NCI-H2171 (cell line): ENCODE results near the gene GGT1.
"Not testable (repeated sequence)": the region's sequence is repeated elsewhere in the genome, so short reads cannot be mapped to it uniquely, and the experiment has no call there.

Experiments
- DNase-seq: peaks from one replicate; lab custom pipeline; 2025; lab: John Stamatoyannopoulos, UW

The GGT1 gene

DNA sequence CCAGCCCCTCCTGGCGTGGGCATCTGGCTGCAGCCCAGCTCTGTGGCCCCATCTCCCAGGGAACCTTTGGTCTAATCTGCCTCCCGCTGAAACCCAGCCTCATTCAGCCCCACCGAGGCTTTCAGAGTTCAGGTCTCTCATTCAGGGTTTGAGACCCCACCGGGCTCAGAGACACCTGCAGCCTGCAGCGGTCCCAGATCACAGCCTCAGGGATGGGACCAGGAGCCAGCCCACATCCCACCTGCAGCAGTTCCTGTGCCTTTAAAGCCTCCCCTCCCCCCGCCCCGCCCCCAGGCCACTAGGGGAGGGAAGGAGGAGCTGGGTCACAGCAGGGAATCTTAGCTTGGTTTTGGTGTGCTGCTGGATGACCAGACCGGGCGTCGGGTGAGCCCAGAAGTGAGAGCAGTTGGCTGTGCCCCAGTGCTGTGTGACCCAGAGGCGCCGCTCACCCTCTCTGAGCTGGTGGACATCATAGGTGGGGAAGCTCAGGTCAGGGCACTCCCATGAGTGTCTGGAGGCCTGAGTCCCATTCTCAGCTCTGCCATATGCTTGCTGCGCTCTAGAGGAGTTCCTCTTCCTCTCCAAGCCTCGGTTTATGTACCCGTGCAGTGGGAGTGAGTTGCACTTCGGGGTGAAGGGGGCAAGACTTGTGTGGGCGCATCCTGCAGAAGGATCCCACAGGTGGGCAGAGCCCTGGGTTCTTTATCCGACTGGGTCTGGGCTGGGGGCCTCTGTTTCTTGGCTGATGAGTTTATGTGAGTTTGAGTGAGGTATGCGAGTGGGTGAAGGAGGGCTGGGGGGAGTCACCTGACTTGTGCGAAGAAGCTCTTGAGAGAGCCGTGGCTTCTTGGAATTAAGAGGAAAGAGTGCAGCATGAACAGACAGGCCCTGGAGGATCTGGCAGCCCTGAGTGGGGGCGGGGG is at the start of gene GGT1:
GGT1 (plus strand) TSS at position 347 of the 923 bp plus-strand sequence. CDS start 7,889 bp downstream, outside the sequence.
- not testable (repeated sequence) for DNase-seq

DNA sequence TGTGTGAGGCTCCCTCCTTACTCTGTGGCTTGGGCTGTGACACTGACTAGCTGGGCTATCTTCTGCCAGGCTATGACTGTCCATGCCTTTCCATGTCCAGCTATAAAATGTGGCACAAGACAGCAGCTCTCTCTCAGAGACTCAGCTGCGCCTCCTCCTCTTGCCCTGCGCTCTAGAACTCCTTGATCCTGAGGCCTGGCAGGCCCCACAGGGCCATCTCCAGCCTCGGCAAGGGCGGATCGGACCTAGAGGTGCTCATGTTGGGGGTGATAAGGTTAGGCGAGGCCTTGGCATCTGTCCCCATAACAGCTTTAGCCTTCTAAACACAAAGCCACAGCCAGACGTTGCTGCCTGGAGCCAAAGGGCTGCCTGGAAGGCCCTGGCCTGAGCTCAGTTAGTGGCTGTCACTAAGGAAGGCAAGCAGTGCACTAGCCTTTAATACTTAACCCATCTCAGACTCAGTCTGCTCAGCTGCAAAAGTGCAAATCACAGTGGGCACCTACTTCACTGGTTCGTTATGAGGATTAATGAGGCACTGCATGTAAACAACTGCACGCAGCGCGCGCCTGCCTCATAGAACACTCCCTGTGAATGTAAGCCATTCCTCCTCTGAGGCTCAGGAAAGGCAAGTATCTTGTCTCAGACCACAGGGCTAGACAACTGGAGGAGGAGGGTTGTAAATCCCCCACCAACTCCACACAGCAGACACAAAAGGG is 49.2 kb upstream of the GGT1 start:
- DNase-seq, result no peak

DNA sequence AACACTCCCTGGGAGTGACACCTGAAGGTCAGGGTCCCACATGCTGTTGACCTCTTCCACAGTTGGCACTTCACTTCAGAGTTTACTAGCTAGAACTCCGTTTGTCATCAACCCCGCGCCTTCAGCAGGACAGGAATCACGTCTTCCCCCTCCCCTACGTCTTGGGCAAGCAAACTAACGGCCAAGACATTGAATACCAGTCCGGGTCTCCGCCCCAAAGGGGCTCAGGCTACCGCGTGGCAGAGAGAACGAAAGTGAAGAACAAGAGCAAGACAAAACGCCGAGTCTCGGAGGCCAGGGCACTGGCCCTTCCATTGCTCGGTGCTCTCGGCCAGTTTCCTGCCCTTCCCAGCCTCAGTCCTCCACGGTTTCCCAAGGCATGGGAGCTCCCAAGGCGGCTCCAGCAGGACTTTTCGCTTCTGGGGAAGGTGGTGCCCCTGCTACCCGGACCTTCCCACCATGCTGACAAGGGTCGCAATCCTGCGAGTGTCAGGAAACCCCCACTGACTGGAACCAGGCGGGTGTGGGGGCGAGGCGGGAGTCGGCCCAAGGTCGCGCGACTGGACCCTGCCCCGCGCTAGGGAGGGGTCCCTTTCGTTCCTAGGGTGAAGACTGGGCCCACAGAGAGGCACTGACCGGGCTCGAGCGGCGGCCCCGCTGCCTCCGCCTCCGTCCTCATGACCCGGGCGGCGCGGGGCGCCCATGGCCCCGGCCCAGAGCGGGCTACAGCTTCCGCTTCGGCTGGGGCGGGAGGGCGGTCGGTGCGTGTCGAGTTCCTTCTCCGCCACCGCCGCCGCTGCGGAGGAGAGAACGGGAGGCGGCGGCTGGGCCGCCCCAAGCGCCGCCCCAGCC is 48.5 kb upstream of the GGT1 start, which contains the start of gene GUCD1:
GUCD1 (minus strand) TSS at position 826 of the 852 bp plus-strand sequence; CDS start at position 679, 147 bp downstream.
- no peak for DNase-seq

DNA sequence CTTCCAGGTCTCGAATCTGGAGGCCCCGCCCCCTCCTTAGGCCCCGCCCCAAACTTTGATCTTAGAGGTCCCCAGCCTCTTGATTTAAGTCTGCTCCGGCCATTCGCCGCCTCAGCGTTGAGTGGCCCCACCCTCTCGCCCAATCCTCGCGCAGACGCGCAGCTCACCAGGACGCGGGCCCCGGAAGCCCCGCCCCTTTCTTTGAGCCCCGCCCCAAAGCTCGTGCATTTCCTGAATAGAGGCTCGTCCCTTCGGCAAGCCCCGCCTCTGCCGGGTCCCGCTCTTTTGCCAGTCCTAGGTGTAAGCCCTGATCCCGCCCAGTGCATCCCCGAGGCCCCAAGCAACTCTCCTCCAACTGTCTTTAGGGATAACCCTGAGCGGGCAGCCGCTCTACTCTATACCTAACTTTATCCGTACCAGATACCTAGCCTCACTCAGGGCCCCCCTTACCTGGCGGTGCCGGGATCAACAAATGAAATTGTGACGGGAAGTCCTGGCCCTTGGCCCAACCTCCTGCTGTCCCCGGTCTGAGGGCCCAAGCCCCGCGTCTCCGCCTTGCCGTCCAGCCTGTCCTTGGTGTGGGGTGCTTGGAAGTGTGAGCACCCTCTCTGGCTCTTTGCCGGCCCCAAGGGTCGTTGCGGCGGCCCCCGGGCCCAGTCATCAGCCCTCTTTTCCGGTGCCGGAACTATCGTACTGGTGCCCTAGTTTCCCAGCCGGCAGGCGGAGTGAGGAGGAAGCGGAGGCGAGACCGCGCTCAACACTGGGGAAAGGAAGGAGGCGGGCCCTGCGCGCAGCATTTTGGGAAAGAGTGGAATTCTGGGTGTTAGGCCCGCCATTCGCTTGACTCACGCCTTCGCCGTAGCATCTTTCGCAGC is 47.6 kb upstream of the GGT1 start, which contains the start of gene SNRPD3:
SNRPD3 (plus strand) TSS at position 835 of the 875 bp plus-strand sequence. CDS start 1,676 bp downstream, outside the sequence.
- DNase-seq, result peak; percentile 98

DNA sequence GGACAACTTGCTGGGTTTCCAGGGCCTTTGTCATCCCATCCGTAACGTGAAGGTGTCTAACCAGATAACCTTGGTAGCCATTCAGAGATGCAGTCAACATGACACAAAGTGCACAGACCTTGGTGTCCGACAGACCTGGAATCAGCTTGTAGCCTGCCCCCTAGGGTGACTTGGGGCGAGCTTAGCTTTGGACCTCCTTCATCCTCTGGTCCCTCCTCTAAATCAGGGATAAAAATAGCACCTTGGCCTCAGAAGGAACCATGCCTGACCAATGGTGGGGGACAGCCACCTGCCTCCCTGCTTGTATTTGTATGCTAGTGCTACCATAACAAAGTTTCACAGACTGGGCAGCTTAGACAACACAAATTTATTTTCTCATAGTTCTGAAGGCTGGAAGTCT is 43.5 kb upstream of the GGT1 start:
- no peak for DNase-seq

DNA sequence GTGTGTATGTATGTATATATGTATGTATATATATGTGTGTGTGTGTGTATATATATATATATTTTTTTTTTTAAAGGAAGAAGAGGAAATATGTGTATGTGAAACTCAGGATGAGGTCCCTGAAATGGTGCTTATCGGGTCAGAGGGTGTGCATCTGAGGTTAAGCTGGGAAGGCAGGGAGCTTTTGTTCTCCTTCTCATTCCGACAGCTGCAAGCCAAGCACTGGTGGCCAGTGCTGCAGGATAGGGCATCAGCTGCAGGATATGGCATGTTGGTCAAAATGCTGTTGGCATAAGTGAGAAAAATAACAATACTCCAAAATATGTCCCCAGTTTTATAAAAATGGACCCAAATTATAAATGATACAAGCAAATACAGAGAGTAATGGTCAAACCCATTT is 39.7 kb upstream of the GGT1 start:
- DNase-seq, result no peak

DNA sequence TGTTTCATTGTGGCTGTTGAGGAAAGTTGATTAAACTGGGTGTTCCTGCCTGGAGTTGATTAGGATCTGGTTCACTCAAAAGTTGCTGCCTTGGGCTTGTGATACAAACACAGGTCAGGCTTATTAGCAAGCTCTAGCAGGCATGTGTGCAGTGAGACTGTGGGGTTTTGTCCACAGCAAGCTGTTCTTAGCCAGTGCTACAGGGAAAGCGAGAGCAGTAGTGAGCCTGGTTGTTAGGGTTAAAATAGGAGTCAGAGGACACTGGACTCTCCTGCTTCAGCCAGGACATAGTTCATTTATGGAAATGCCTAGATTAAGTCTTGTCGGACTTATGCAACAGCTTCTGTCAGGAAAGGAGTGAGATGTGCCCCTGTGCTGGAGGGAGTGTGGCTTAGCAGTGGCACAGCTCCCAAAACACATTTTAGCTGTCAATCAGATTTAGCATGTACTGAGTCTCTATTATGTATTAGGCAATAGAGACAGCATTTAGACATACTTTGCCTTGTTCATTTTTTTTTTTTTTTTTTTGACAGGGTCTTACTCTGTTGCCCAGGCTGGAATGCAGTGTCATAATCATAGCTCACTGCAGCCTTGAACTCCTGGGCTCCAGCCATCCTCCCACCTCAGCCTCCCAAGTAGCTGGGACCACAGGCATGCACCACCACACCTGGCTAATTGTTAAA is 38.5 kb upstream of the GGT1 start:
- DNase-seq, result no peak

DNA sequence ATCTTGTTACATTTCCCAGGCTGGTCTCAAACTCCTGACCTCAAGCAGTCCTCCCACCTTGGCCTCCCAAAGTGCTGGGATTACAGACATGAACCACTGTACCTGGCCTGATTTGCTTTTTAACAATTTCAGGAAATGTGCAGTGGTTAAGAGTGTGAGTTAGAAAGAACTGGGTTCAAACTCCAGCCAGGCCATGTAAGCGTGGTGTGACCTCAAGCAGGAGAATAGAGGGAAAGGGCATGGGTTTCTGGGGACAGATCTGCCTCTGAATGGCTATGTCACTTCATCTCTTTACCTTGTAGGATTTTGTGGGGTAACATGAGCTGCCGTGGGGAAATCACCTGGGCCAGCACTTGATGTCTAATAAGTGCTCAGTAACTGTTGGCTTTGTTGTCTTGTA is 37.9 kb upstream of the GGT1 start:
- no peak for DNase-seq

DNA sequence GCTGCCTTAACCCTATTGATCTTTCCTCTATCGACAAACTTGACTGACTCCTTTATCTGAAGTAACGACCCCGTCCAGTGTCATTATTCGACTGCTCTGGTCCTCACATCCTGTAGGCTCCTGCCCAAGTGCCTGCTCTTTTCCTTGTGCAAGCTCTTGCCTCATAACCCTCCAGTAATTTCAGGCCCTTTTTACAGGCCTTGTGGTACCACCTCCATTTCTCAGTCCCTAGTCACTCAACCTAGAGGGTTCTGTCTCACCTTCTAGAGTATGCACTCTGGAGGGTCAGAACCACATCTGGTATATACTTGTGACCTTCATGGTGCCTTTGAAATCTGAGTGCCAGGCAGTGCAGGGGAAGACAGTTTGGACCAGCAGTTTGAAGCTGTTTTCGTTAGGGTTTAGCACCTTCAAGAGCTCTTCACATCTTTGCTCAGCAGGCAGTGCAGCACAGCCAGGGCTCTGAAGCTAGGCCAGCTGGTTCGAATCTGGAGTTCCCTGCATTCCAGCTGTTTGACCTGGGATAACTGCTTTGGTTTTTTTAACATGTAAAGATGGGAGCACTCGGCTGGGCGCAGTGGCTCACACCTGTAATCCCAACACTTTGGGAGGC is 36.0 kb upstream of the GGT1 start:
- no peak for DNase-seq

DNA sequence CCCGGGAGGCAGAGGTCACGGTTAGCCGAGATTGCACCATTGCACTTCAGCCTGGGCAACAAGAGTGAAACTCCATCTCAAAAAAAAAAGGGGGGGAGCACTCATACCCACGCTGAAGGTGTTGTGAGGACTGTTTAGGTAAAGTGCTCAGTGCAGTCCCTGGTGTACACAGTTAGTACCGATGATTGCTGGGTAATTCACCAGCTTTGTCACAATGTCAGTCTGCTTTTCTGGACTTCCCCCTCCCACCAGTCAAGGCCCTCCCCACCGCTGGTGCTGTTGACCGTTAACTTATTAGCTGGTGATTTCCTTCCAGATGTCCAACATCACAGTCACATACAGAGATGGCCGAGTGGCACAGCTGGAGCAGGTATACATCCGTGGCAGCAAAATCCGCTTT is 35.3 kb upstream of the GGT1 start:
- no peak for DNase-seq

DNA sequence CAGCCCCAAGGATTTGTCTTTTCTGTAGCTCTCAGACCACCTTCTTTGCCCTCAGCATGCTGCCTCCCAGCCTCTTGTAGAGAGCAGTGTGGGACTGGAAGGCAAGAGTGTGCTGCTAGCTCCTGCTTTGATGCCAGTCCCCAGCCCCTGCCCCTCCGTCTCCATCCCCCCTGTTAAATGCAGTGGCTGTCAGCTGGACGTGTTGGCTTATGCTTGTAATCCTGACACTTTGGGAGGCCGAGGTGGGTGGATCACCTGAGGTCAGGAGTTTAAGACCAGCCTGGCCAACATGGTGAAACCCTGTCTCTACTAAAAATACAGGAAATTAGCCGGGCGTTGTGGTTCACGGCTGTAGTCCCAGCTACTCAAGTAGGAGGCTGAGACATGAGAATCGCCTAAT is 31.7 kb upstream of the GGT1 start:
- DNase-seq, result no peak

DNA sequence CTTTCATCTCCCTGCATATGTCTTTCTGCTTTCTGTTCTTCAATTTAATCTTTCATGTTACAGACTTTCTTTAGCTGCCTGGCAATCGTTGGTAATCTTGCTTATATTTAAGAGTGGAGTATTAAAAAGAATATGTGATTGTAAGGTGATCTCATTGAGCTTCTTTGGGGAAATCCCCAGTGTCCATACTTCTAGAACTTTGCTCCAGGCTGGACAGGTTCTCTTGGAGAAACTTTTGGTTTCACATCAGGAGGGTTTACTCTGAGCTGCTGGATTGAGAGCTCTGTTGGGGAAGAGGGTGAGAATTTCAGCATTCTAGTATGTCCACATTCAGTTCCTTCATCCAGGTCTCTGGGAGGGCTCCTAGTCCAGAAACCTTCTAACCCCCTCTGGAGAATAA is 26.2 kb upstream of the GGT1 start:
- no peak for DNase-seq

DNA sequence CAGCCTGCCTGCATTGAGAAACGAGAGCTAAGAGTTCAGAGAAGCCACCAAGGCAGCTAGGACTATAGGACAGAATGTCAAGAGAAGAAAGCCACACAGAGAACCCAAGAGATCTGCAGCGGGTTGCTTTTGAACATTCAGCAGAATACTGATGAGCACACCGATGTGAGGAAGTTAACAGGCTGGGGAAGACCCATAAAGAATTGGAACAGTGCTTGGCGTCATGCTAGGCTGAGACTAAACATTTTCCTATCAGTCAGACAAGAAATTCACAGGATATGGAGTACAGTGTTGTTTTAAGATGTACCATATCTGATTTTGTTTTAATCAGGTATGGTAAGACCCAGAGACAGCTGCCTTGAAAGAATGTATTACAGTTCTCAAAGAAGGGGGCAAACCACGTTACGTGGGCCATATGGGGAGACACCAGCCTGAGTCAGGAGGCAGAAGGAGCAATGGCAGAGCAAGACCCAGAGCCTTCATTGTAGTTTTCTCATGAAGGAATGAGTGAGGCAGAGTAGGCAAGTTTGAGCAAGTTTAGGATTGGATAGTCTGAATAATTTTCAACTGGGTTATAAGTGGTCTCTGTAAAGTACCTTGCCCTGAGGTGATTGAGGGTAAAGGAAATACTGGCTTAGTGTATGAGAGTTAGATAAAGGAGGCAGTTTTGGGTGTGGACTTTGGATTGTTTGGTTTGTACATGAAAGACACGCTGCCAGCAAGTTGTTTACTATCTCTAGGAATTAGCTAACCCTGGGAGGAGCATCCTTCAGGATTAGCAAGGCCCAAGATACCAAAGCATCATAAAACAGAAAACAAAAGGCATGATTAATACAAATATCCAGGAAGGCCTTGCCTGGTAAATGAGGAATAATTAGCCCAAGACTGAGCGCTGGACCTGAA is 24.4 kb upstream of the GGT1 start:
- no peak for DNase-seq

DNA sequence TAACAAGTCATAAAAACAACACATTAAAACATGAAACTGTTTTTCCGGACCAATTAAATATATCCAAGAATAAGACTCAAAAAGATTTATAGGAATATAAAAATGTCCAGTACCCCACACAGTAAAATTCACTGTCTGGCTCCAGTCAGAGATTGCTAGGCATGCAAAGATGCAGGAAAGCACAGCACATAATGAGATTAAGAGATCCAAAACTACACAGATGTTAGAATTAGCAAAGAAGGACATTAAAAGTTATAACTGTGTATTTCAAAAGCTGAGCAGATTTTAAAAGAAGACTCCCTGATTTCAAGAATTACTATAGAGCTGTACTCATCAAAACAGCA is 23.8 kb upstream of the GGT1 start:
- DNase-seq, result no peak

DNA sequence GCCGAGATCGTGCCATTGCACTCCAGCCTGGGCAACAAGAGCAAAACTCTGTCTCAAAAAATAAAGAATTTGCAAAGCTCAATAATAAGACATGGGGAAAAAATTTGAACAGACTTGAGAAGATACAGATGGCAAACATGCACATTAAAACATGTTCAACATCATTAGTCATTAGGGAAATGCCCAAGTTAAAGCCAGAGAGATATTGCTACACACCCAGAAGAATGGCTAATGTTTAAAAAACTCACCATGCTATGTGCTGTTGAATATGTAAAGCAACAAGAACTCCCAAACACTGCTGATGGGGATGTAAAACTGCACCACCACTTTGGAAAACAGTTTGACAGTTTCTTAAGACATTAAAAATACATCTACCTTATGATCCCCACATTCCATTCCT is 22.7 kb upstream of the GGT1 start:
- DNase-seq, result no peak

DNA sequence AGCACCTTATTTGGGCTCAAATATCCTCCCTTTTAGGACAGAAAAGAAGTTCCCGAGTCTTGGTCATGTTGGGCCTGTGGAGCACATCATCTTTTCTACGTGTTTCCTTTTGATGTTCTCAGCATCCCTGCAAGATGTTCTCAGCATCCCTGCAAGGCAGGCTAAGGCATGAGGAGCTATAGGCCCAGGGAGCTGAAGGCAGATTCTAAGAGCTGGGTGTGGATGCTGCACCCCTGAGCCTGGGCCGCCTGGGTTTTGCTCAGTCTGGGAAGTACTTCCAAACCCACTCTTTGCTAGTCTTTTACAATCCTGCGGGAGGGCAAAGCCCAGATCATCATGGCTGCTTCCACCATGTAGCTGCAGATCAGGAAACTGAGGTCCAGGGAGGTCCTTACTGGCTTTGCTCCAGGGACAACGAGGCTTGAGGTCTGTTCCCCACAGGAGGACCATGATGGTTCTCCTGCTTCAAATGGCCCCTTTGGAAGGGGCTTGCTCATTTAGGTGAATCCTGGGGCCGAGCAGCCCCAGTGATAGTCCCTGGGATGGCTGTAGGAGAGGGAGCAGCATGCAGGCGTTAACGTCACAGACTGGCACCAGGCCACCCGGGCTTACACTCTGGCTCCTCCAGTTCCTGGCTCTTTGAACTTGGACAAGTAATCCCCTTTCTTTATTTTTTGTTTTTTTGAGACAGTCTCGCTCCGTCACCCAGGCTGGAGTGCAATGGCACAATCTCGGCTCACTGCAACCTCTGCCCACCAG is 20.8 kb upstream of the GGT1 start:
- no peak for DNase-seq

DNA sequence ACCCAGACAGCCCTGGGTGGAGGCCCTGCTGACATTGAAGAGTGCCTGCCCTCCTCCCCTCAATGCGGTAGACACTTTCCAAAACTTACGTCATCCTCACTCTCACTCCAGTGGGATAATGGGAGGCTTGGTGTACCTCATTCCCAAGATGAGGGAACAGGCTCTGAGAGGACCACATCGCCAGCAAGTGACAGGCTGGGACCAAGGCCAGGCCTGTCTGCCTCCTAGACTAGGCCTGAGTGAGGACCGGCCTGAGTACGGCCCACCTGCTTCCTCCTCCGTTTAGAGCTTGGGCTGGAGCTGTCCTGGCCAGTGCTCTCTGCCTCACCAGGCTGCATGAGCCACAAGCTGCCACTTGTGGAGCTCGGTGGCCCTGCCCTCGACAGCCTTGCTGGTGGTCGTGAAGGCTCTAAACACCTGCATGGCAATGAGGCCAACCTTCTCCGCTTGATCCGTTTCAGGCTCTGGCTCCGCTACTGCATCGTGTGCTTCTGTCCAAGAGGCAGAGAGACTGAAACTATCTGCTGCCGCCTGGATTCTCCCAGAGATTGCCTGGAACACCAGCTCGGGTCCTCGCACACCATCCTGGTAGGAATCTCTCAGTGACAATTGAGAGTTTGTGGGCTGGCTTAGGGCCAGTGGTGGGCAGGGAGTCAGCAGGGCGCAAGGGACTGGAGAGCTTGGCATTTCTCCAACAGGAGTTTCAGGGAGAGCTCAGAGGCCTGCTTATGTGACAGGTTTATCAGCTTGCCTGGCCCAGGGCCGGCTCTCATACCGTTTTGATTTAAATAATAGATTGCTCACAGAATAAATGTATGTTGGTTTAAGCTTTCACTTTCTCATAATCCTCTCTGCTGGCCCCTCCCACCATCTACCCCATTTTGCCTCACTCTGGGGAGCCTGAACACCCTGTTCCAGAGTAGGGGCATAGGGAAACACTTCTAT is 19.5 kb upstream of the GGT1 start:
- no peak for DNase-seq
